ENCODE results near the gene ACVR1B. TPM values are rescaled to one million over a fixed set of nuclear protein-coding genes. Genes with fewer than 3 reads are reported as not detected.
"Not testable (repeated sequence)": the region's sequence is repeated elsewhere in the genome, so short reads cannot be mapped to it uniquely, and the experiment has no call there.

The ACVR1B gene
- total and polyA plus RNA-seq, 11 donors: 7.4 to 19.8 (median 11.6) TPM

DNA sequence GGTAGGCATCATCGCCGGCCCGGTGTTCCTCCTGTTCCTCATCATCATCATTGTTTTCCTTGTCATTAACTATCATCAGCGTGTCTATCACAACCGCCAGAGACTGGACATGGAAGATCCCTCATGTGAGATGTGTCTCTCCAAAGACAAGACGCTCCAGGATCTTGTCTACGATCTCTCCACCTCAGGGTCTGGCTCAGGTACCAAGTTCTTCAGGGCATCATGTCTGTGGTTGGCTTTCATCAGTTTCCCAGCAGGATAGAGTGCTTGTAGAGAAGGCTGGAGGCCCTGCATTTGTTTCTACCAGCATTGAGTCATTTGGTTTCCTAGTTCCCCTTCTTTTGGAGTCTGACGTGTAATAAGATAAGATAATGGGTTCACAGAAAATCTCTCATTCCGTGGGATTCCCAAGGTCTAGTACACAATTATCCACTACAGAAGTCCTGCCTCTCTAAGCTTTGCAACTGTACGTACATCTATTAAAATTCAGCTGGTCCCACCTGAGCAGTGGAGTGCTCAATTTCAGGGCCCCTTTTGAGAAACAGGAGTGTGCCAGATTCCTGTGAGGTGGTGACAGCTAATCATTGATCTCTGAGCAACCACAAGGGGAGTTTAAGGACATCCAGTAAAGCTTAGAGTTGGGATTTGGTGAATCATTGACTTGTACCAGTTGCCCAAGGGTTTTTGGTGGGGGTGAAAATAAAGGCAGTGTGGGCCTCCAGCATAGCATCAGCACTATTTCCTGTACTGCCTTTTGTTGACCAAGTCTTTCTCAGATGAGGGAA is 25.1 kb downstream of the ACVR1B start:
- H3K4me1 ChIP-seq: peaks cover 7 to 74% (median 33%) of the 10 kb centered on the region in 12 donors
- WGBS, 4 donors: 84 to 90% (median 86%) methylated on average over 10 of the region's 10 CpGs
- no peak overlapping the region for H3K4me3 ChIP-seq
- TF ChIP-seq CTCF (IDR thresholded peaks at IDR 0.05): no peak
- H3K27ac ChIP-seq: peak overlapping the region in 1 of 12 donors; percentile 43
- H3K27me3 ChIP-seq: no peaks in the 10 kb centered on the region
- no peaks in the 10 kb centered on the region for H3K9me3 ChIP-seq
- ATAC-seq (no peak), DNase-seq (no peak)
- H3K36me3 ChIP-seq: peaks cover 0 to 58% (median 37%) of the 10 kb centered on the region in 9 donors
- intact Hi-C loops (cut with DNase I): loop anchor here in 2 of 10 donors (5.0 to 10.0 kb wide), 2 partner anchors 49 to 52 kb away; no protein-coding TSS in a partner anchor

GRCh38 chr12:51977320-51977753 is 25.8 kb downstream of the ACVR1B start:
- Histone ChIP-seq H3K27me3 (no peaks in the 10 kb centered on the region), H3K27ac (peak overlapping the region in 1 of 12 donors; percentile 43), H3K9me3 (no peaks in the 10 kb centered on the region), H3K4me1 (peaks cover 6 to 67% (median 26%) of the 10 kb centered on the region in 12 donors), H3K4me3 (no peak overlapping the region), H3K36me3 (peaks cover 0 to 66% (median 45%) of the 10 kb centered on the region in 9 donors)
- intact Hi-C loops (cut with DNase I): loop anchor here in 2 of 10 donors (5.0 to 10.0 kb wide), 2 partner anchors 50 to 53 kb away; no protein-coding TSS in a partner anchor
- WGBS, 4 donors: 94 to 96% (median 96%) methylated on average over 8 of the region's 8 CpGs
- DNase-seq (no peak), ATAC-seq (no peak)
- TF ChIP-seq POLR2A (IDR thresholded peaks at IDR 0.05) (no peak), CTCF (IDR thresholded peaks at IDR 0.05) (no peak)

DNA sequence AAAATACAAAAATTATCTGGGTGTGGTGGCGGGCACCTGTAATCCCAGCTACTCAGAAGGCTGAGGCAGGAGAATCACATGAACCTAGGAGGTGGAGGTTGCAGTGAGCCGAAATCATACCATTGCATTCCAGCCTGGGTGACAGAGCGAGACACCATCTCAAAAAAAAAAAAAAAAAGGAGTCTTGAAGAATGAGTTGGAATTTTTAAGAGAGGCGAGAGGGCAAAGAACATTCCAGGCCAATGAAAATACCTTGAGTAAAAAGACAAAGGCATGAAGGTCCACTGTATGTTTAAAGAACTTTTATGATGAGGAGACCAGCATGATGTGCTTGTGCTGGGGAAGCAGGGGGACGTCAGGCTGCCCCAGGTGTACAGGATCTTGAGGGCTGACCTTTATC is 27.8 kb downstream of the ACVR1B start:
- H3K4me3 ChIP-seq, DNase-seq, H3K9me3 ChIP-seq, H3K27me3 ChIP-seq, H3K27ac ChIP-seq, ATAC-seq: not testable (repeated sequence)
- intact Hi-C loops (cut with DNase I): loop anchor here in 2 of 10 donors (2.0 to 10.0 kb wide), 3 partner anchors 52 to 85 kb away; no protein-coding TSS in a partner anchor
- WGBS, 4 donors: 95 to 98% (median 96%) methylated on average over 5 of the region's 5 CpGs
- Histone ChIP-seq H3K36me3 (peaks cover 0 to 85% (median 65%) of the 10 kb centered on the region in 9 donors), H3K4me1 (peaks cover 0 to 47% (median 7%) of the 10 kb centered on the region in 12 donors)

DNA sequence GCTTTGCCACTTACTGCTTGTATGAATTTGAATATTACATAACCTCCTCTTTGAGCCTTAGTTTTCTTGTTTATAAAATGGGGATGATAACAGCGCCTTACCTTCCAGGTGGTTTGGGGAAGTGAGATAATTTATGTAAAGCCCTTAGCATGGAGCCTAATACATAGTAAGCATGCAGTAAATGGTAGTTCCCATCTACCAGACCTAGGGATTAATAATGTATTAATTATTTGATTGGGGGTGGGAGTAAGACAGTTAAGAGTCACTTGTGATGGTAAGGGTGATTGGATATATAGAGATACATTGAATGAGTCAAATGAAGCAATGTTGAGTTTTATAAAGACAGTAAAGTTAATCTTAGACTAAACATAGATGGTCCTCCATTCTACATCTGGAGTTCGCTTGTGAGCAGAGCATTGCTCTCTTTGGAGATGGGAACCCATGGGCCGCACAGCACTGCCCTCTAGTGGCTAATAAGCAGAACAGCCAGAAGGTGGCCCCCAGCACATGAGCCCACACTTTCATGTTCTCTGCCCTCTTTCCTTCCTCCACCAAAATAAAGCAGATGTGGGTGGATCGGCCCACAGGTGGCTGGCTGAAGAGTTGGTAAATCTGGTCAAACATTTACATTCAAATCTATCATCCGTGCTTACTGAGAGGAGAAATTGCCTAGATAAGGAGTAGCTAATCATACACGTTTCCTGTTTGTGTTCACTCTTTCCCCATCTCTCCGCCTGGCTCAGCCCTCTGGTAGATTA is 28.7 kb downstream of the ACVR1B start:
- H3K9me3 ChIP-seq: no peaks in the 10 kb centered on the region
- peaks cover 0 to 38% (median 0%) of the 10 kb centered on the region in 12 donors for H3K4me1 ChIP-seq
- DNase-seq (peak; percentile 56 to 76 (median 70)), ATAC-seq (peak; percentile 74 to 92 (median 90))
- H3K27ac ChIP-seq: no peak overlapping the region
- intact Hi-C loops (cut with DNase I): loop anchor here in 9 of 10 donors (1.0 to 10.0 kb wide), 8 partner anchors 53 to 555 kb away; partner anchors contain the start of gene SLC4A8 (in 2 of the 9)
- 42 to 49% (median 45%) methylated on average over 7 of the region's 7 CpGs for WGBS, 4 donors
- H3K36me3 ChIP-seq: peaks cover 0 to 92% (median 74%) of the 10 kb centered on the region in 9 donors
- H3K4me3 ChIP-seq: no peak overlapping the region
- H3K27me3 ChIP-seq: no peaks in the 10 kb centered on the region
- peak; percentile 91 to 99 (median 98) for TF ChIP-seq CTCF (IDR thresholded peaks at IDR 0.05)
- no peak for TF ChIP-seq POLR2A (IDR thresholded peaks at IDR 0.05)

All from heart left ventricle (tissue), 16 donors.